Measurements from ENCODE around the gene PRTN3.

Gene PRTN3

GRCh38 chr19:858284-858683 lies 17.5 kb downstream of the PRTN3 start:
- Histone ChIP-seq H3K27me3 (replicated peaks; ENCODE audit: control insufficient read depth, insufficient read depth, low read length) (no peaks in the 10 kb centered on the region), H3K36me3 (ENCODE audit: control insufficient read depth, insufficient read depth, low read length) (no peaks in the 10 kb centered on the region), H3K4me3 (replicated peaks; ENCODE audit: low read depth, low read length) (no peak overlapping the region)
- no peak for DNase-seq (ENCODE audit: extremely low read depth, insufficient read length)
- no peak for TF ChIP-seq CTCF (IDR thresholded peaks at IDR 0.05; ENCODE audit: insufficient read depth, low read length, poor library complexity, severe bottlenecking)

GRCh38 chr19:858868-859843 lies 18.4 kb downstream of the PRTN3 start, which contains the start of gene CFD:
CFD (plus strand) TSS chr19:859664; CDS start chr19:859690, 26 bp downstream.
- Histone ChIP-seq H3K4me3 (replicated peaks; ENCODE audit: low read depth, low read length) (no peak within 1 kb of the TSS; the same call in 1 of the 2 replicates), H3K27me3 (replicated peaks; ENCODE audit: control insufficient read depth, insufficient read depth, low read length) (no peaks in the 10 kb centered on the region), H3K36me3 (ENCODE audit: control insufficient read depth, insufficient read depth, low read length) (no peaks in the 10 kb centered on the region)
- TF ChIP-seq CTCF (IDR thresholded peaks at IDR 0.05; ENCODE audit: insufficient read depth, low read length, poor library complexity, severe bottlenecking) = no peak
- DNase-seq (ENCODE audit: extremely low read depth, insufficient read length) = no peak

- H3K27me3 ChIP-seq (replicated peaks; ENCODE audit: control insufficient read depth, insufficient read depth, low read length) = no peaks in the 10 kb centered on the region
Measured at GRCh38 chr19:861141-861755, 20.4 kb downstream of the PRTN3 start.

GRCh38 chr19:861756-862580 lies 21.2 kb downstream of the PRTN3 start:
- H3K4me3 ChIP-seq (replicated peaks; ENCODE audit: low read depth, low read length) = no peak overlapping the region

More at GRCh38 chr19:861141-861755, 20.4 kb downstream of the PRTN3 start:
- no peak overlapping the region for H3K4me3 ChIP-seq (replicated peaks; ENCODE audit: low read depth, low read length)
- no peaks in the 10 kb centered on the region for H3K36me3 ChIP-seq (ENCODE audit: control insufficient read depth, insufficient read depth, low read length)
- no peak for DNase-seq (ENCODE audit: extremely low read depth, insufficient read length)
- TF ChIP-seq CTCF (IDR thresholded peaks at IDR 0.05; ENCODE audit: insufficient read depth, low read length, poor library complexity, severe bottlenecking) = no peak

More at GRCh38 chr19:861756-862580, 21.2 kb downstream of the PRTN3 start:
- no peak for TF ChIP-seq CTCF (IDR thresholded peaks at IDR 0.05; ENCODE audit: insufficient read depth, low read length, poor library complexity, severe bottlenecking)
- peak; percentile 75 for DNase-seq (ENCODE audit: extremely low read depth, insufficient read length)
- no peaks in the 10 kb centered on the region for H3K36me3 ChIP-seq (ENCODE audit: control insufficient read depth, insufficient read depth, low read length)
- H3K27me3 ChIP-seq (replicated peaks; ENCODE audit: control insufficient read depth, insufficient read depth, low read length) = no peaks in the 10 kb centered on the region

All from GM06990 (cell line).